ENCODE data around the gene HFE. TPM values are rescaled to one million over a fixed set of nuclear protein-coding genes. Genes with fewer than 3 reads are reported as not detected.
A peak's percentile ranks its signal among the peaks of the same experiment; 100 is the strongest.
"Not testable (repeated sequence)": the region's sequence is repeated elsewhere in the genome, so short reads cannot be mapped to it uniquely, and the experiment has no call there.

HFE gene
- polyA plus RNA-seq, 2 of the 4 experiments (the other 2 are of a cell fraction) = 19.9 to 31.7 TPM

- Histone ChIP-seq H3K27ac (peak overlapping the region; percentile 95 to 100), H3K9me3 (no peaks in the 10 kb centered on the region), H3K4me2 (peak overlapping the region; percentile 96), H3K4me3 (peak overlapping the region; percentile 76), H3K4me1 (peaks cover 19% of the 10 kb centered on the region)
- CTCF ChIA-PET = interaction anchor here (1.4 kb wide), 1 partner anchor 7 kb away, joined by 3 read pairs; no protein-coding TSS in a partner anchor
- POLR2A ChIA-PET = interaction anchor here (0.7 to 2.9 kb wide), 10 partner anchors 11 to 102 kb away, joined by 3 to 34 read pairs (median 21); a partner anchor contains a TSS
- ATAC-seq (no peak), FAIRE-seq (no peak), DNase-seq (ENCODE audit: low read depth in 1 of 2, low spot score in 1 of 2) (peak; percentile 42 to 55)
- 3% methylated on average over 14 of the region's 14 CpGs for WGBS (ENCODE audit: missing lambda C conversion rate)
- TF ChIP-seq NR3C1 (IDR thresholded peaks at IDR 0.05) = no peak
- no peak for TF ChIP-seq PHF8 (IDR thresholded peaks at IDR 0.05; ENCODE audit: borderline replicate concordance, low read depth)
- TF ChIP-seq, protein P1, sequence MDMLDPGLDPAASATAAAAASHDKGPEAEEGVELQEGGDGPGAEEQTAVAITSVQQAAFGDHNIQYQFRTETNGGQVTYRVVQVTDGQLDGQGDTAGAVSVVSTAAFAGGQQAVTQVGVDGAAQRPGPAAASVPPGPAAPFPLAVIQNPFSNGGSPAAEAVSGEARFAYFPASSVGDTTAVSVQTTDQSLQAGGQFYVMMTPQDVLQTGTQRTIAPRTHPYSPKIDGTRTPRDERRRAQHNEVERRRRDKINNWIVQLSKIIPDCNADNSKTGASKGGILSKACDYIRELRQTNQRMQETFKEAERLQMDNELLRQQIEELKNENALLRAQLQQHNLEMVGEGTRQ (IDR thresholded peaks at IDR 0.05) = no peak
- TF ChIP-seq JUNB (IDR thresholded peaks at IDR 0.05) = no peak
- TF ChIP-seq ESRRA (IDR thresholded peaks at IDR 0.05; ENCODE audit: borderline replicate concordance, low read length) = no peak
- no peak for TF ChIP-seq ZSCAN20 (CRISPR knock-in tag; IDR thresholded peaks at IDR 0.05)
- TF ChIP-seq NFE2L2 (conservative IDR thresholded peaks at IDR 0.05; ENCODE audit: low read length) = no peak
- no peak for TF ChIP-seq HOXB13 (CRISPR knock-in tag; IDR thresholded peaks at IDR 0.05; ENCODE audit: low read depth)
- no peak for TF ChIP-seq KDM1A (IDR thresholded peaks at IDR 0.05; ENCODE audit: low read depth)
- TF ChIP-seq TFCP2L1 (CRISPR knock-in tag; IDR thresholded peaks at IDR 0.05) = no peak
- no peak for TF ChIP-seq HEYL (CRISPR knock-in tag; IDR thresholded peaks at IDR 0.05)
- no peak for TF ChIP-seq NPAS2 (CRISPR knock-in tag; IDR thresholded peaks at IDR 0.05; ENCODE audit: borderline replicate concordance)
- no peak for TF ChIP-seq BHLHE40 (IDR thresholded peaks at IDR 0.05; ENCODE audit: low read depth, low read length)
These were observed 30.5 kb upstream of the HFE start for GRCh38 chr6:26056583-26057350.

- Histone ChIP-seq H3K9me3 (no peaks in the 10 kb centered on the region), H3K4me1 (peaks cover 19% of the 10 kb centered on the region), H3K4me2 (no peak overlapping the region), H3K4me3 (no peak overlapping the region), H3K27ac (peak overlapping the region; percentile 95 to 100)
- no peak for DNase-seq (ENCODE audit: low read depth in 1 of 2, low spot score in 1 of 2)
- FAIRE-seq = no peak
- 89% methylated on average over 3 of the region's 3 CpGs for WGBS (ENCODE audit: missing lambda C conversion rate)
- ChIA-PET CTCF (interaction anchor here (21.3 kb wide), 1 partner anchor 37 kb away, joined by 580 read pairs; the partner anchor contains the start of gene HFE), POLR2A (interaction anchor here (2.9 kb wide), 3 partner anchors 12 to 66 kb away, joined by 22 to 32 read pairs (median 24); a partner anchor contains a TSS)
- no peak for TF ChIP-seq KDM1A (IDR thresholded peaks at IDR 0.05; ENCODE audit: low read depth)
- TF ChIP-seq NFE2L2 (conservative IDR thresholded peaks at IDR 0.05; ENCODE audit: low read length) = no peak
- no peak for TF ChIP-seq HOXB13 (CRISPR knock-in tag; IDR thresholded peaks at IDR 0.05; ENCODE audit: low read depth)
- no peak for ATAC-seq
These were observed 29.3 kb upstream of the HFE start for GRCh38 chr6:26057899-26058298.

- WGBS (ENCODE audit: missing lambda C conversion rate) = 87% methylated on average over 12 of the region's 12 CpGs
- not testable (repeated sequence) for FAIRE-seq; H3K4me3 ChIP-seq; H3K4me2 ChIP-seq; DNase-seq (ENCODE audit: low read depth in 1 of 2, low spot score in 1 of 2); H3K9me3 ChIP-seq; ATAC-seq
- POLR2A ChIA-PET = interaction anchor here (0.6 to 1.7 kb wide), 2 partner anchors 37 to 45 kb away, joined by 3 to 7 read pairs; a partner anchor contains a TSS
- peak overlapping the region in 1 of 2 experiments; percentile 100; a peak in 3 of 6 replicates for H3K27ac ChIP-seq
- H3K4me1 ChIP-seq = peaks cover 17% of the 10 kb centered on the region
- CTCF ChIA-PET = interaction anchor here (0.6 to 21.3 kb wide), 2 partner anchors 37 to 1089 kb away, joined by 3 to 580 read pairs; partner anchors contain the start of gene HFE
These were observed 28.7 kb upstream of the HFE start for GRCh38 chr6:26058477-26059033.

DNA sequence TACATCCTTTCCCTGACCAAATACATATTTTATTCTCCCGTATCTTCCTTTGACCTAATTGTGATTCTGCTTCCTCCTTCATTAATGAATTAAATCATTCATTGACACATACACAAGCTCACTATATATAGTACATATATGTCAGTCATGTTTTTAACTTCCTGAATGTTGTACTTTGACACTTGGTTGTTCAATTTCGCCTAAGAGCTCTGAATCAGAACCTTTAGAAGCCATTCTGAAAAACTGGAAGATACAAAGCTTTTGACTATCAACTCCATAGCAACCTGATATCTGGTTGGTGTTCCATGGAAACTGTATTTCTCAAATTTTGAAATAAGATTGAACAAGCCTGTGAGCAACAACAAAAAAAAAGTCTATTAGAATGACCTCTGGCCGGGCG lies 27.3 kb upstream of the HFE start:
- no peak overlapping the region for H3K4me2 ChIP-seq
- WGBS (ENCODE audit: missing lambda C conversion rate) = 91% methylated on average over 4 of the region's 4 CpGs
- ATAC-seq (no peak), FAIRE-seq (no peak), DNase-seq (ENCODE audit: low read depth in 1 of 2, low spot score in 1 of 2) (no peak)
- H3K4me3 ChIP-seq = no peak overlapping the region
- H3K4me1 ChIP-seq = peaks cover 11% of the 10 kb centered on the region
- H3K27ac ChIP-seq = peak overlapping the region in 1 of 2 experiments; percentile 64; a peak in 3 of 6 replicates
- ChIA-PET POLR2A (interaction anchor here (0.7 to 1.7 kb wide), 4 partner anchors 39 to 64 kb away, joined by 3 read pairs; a partner anchor contains a TSS), CTCF (interaction anchor here (21.3 kb wide), 1 partner anchor 35 kb away, joined by 580 read pairs; the partner anchor contains the start of gene HFE)
- TF ChIP-seq ESRRA (IDR thresholded peaks at IDR 0.05; ENCODE audit: borderline replicate concordance, low read length) (no peak), MAZ (IDR thresholded peaks at IDR 0.05; ENCODE audit: borderline replicate concordance, low read depth, low read length) (no peak)
- no peaks in the 10 kb centered on the region for H3K9me3 ChIP-seq

All from A549 (cell line).